GM11168 (cell line): ENCODE measurements around the gene MAP2.

Experiments used
- in situ Hi-C: fragments of 300-500 bp; cut with MboI; formaldehyde crosslinking; loops from one replicate; pipeline ENCODE4 v1.12.0; 2022; ENCODE audit warnings: low sequenced_read_pairs; ENCODE audit not compliant: unreplicated experiment

Gene MAP2, protein sequence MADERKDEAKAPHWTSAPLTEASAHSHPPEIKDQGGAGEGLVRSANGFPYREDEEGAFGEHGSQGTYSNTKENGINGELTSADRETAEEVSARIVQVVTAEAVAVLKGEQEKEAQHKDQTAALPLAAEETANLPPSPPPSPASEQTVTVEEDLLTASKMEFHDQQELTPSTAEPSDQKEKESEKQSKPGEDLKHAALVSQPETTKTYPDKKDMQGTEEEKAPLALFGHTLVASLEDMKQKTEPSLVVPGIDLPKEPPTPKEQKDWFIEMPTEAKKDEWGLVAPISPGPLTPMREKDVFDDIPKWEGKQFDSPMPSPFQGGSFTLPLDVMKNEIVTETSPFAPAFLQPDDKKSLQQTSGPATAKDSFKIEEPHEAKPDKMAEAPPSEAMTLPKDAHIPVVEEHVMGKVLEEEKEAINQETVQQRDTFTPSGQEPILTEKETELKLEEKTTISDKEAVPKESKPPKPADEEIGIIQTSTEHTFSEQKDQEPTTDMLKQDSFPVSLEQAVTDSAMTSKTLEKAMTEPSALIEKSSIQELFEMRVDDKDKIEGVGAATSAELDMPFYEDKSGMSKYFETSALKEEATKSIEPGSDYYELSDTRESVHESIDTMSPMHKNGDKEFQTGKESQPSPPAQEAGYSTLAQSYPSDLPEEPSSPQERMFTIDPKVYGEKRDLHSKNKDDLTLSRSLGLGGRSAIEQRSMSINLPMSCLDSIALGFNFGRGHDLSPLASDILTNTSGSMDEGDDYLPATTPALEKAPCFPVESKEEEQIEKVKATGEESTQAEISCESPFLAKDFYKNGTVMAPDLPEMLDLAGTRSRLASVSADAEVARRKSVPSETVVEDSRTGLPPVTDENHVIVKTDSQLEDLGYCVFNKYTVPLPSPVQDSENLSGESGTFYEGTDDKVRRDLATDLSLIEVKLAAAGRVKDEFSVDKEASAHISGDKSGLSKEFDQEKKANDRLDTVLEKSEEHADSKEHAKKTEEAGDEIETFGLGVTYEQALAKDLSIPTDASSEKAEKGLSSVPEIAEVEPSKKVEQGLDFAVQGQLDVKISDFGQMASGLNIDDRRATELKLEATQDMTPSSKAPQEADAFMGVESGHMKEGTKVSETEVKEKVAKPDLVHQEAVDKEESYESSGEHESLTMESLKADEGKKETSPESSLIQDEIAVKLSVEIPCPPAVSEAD (N-terminal part only)

DNA sequence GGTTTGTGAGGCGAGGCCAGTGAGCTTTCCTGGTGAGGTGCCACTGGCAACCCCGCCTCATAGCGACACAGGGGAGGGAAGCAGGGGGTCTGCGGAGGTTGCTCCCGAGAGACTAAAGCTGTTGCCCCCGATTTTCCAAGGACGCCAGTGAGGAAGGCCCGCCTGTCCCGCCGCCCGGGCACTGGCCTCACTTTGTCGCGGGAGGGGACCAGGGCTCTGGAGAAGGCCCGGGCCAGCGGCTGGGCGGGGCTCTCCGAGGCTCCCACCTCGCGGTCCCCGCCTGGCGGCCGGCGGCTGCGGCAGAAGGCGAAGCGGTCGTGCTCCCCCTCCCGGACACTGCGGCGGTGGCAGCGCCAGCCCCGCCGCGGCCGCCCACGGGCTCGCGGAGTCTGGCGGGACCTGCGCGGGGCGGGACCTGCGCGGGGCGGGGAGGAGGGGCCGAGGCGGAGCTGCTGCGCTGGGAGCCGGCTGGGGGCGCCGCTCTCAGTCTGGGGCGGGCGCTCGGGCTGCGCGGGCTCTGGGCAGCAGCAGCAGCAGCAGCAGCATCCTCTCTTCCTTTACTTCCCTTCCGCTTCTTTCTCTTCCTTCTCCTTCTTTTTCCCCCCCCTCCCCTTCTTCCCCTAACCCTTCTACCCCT lies at the start of gene MAP2:
TSS of gene MAP2 (plus strand) at position 486 of the 637 bp plus-strand sequence. CDS start 229,124 bp downstream, outside the sequence.
- in situ Hi-C loops: no loop called here

DNA sequence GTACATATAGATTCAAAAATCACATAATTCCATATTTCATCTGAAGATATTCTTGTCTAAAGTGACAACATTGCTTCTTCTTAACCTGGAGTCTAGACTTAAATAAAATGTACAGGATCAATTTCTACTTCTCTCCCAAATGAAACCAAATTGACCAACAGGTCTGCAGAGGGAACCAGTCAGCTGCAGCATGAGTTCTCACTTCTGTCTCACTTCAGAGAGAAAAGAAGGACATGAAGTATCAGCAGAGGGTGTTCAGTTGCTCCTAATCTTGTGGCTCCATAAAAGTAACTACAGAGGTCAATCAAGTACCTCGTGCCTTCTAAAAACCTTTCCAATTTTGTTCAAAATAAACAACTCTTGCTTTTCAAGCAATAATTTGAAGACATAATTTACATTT lies 47.2 kb upstream of the MAP2 start:
- in situ Hi-C loops: no loop called here

DNA sequence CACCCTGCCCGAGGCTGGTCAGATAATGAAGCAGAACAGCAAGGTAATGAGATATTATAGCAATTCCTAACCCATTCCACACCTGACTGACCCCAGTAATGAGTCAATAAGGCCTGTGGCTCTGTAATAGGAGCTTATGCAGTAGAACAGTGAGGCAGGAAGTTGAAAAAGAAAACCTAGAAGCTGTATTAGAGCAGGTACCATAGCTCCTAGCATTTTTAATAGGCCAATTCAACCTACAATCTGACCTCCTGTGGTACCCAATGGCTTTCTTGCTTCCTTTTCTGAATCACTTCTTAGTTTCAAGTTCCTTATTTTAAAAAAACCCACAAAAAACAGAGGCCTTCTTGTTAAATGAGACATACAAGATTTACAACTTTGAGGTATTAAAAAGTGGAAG lies 43.6 kb upstream of the MAP2 start:
- in situ Hi-C loops: no loop called here

DNA sequence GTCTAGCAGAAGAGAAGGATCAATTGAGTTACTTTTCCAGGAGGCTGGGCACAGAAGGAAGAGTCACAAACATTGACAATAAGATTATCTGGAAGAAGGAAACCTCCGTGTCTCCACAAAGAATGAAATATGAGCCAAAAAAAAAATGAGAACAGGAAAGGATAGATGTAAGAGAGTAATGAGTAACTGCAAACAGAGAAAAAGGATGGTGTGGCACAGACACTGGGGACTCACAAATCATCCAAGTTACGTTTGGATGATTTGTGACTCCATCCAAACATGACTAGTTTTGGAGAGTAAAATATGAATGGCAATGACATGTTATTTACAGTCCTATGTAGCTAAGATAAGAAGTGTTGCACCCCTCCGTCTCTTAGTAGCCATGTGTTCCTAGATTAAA lies 42.8 kb upstream of the MAP2 start:
- in situ Hi-C loops: no loop called here

DNA sequence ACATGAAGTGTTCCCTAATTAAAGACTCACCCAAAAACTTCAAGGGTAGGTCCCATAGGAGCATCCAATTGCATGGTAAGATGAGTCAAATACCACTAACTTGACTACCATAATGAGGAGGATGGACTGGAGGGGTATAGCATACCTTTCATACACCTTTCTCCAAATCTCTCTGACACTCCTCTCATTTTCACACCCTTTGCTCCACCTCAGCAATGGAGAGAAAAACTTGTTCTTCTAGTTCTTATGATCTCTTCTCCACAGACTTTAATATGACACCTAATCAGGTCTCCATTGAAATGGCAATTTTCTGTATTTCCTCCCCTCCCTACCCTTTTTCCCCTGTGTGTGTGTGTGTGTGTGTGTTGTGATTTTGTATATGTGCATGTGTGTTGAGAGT lies 41.1 kb upstream of the MAP2 start:
- in situ Hi-C loops: no loop called here

DNA sequence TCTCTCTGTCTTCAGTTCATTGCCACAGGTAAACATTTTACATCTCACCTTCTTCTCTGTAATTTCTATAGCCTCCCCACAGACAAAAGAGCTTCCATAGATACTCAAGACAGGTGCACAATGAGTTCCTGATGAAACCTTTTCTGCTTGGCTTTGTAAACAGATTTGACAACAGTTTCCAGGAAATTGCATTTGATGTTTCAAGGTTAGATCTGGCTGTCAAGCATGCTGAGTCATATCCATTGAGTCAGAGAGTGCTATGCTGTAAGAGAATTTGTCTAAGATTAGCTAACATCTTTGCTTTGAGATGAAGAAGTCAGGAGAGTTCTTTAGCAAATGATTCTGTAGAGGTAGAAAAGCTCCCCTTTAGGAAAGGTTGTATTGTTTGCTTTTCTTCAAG lies 40.6 kb upstream of the MAP2 start:
- in situ Hi-C loops: no loop called here

DNA sequence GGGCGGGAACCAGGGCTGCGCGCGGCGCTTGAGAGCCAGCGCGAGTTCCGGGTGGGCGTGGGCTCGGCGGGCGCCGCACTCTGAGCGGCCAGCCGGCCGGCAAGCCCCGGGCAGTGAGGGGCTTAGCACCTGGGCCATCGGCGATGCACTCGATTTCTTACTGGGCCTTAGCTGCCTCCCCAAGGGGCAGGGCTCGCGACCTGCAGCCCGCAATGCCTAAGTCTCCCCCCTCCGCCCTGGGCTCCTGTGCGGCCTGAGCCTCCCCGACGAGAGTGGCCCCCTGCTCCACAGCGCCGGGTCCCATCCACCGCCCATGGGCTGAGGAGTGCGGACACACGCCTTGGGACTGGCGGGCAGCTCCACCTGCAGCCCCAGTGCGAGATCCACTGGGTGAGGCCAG lies 36.5 kb upstream of the MAP2 start:
- in situ Hi-C loops: no loop called here

DNA sequence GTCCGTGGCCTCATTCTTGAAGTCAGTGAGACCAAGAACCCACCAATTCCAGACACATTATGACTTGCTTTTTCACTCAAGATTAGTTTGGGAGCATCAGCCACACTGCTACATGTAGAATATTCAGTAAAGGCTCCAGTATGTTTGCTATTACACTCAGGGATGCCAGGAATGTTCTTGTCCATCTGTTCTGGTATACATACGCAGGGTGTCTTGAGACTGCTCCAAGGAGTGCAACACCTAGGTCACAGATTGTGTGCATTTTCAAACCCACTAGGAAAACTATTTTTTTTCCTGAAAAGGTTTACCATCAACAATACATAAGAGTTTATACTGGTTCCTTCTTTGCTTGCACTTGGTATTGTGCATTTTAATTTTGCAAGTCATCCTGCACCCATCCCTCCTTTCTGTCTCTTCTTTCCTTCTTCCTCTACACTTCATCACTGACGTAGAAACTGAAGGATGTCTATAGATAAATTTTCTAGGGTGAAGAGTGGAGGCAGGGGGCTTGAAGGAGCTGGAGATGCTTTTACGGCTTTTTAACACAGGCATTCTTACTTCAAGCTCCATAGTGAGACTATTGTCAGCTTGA lies 35.3 kb upstream of the MAP2 start:
- in situ Hi-C loops: no loop called here

DNA sequence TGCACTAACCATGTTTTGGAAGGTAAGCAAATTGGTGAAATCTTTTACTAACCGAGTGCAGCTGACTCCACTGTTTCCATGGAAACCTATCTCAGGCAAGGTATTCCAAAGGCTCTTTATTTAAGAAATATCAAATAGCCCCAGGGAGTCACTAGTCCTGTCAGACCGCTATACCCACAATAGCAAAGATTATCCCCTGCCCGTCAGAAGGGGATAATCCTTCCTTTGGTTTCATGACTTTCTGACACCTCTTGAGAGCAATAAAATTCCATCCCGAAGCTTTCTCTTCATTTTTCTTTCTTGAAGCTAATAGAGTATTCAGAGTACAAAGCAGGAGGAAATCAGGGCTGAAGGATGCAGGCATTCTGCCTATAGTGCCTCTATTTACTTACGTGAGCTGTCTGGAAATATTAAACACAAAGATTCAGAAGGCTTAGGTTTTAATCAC lies 34.7 kb upstream of the MAP2 start:
- in situ Hi-C loops: no loop called here

DNA sequence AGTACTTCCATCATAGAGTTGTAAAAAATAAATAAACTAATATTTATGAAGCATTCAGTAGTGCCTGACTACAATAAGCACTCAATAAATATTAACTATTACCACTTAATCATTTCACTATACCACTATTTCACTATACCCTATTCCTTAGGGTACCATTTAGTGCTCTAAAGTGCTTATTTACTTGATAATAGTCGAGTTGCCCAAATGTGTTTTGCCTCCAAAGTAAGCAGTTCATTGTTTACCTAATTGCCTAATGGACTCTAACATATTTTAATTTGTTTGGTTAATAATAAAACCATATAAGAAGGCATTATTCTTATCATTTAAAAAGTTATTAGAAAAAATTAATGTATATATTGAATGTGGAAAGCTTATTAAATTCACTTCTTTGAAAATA lies 33.0 kb upstream of the MAP2 start:
- in situ Hi-C loops: no loop called here

DNA sequence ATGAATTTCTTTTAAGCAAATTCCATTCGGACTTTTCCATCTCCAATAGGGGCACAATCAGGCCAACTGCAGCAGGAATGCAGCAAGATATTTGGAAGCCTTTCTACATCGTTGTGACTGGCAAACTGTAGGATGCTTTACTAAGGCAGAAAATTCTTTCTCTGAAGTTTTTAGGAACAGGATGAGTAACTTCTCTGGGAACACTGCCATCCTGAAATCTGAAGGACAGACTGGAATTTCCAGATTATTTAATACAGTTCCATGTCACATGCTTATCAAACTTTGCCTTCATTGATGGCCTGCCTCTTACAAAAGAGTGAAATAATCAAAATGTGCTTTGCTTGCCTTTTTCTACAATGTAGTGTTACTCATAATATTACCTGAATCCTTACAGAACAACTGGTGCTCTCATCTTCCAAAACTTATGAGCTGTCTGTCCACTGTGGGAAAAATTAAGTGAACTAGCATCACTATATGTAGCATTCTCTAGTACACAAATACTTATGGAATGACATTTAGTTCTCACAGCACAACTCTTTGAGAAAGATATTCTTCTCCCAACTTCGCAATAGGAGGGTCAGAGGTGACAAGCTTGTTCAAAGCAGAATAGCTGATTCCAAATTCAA lies 32.0 kb upstream of the MAP2 start:
- in situ Hi-C loops: no loop called here

DNA sequence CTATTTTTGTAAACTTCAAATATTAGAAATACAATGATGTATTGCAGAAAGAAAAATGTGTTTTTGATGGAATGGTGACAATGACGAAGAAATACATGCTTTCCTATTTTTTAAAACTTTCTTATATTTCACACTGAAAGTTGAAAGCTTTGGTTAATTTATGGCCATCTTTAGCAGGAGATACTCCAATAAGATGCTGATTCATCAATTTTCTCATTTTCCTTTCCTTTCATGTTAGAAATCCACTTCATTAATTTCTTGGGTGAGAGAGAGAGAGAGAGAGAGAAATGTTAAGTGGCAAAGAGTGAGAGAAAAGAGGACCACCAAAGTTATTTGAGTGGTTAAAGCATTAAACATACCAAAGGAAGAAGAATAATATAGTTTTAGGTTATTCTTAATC lies 28.6 kb upstream of the MAP2 start:
- in situ Hi-C loops: no loop called here

DNA sequence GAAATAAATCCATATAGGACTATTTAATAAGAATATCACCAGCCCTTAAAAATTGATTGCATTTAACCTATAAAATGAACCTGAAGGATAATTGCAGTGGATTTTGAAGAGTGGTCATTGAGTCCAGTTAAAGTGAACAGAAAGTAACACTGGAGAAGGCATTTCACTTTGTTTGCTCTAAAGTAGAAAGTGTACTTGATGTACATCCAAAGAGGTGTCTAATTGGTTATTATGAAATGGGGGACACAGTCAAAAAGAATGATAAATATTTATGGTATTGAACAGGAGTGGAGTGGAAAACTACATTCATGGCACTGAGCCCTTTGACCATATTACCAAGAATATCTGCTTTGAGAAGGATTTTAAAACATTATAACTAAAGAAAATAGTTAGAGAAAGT lies 28.2 kb upstream of the MAP2 start:
- in situ Hi-C loops: no loop called here

DNA sequence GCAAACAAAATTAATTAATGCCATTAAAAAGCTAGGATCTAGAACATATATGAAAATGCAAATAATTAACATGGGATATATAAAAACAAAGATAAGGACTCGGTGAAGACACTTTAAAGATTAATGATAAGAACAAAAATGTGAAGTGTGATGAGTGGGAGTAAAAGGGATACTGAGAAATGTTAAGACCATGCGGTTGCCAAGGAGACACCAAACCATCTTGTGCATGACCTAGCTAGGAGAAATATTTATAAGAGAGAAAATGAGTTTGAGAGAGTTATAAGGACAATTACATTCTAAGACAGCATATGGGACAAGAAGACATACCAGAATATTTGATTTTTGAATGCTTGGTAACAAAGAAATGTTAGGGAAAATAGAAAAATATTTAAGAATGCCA lies 25.4 kb upstream of the MAP2 start:
- in situ Hi-C loops: no loop called here

DNA sequence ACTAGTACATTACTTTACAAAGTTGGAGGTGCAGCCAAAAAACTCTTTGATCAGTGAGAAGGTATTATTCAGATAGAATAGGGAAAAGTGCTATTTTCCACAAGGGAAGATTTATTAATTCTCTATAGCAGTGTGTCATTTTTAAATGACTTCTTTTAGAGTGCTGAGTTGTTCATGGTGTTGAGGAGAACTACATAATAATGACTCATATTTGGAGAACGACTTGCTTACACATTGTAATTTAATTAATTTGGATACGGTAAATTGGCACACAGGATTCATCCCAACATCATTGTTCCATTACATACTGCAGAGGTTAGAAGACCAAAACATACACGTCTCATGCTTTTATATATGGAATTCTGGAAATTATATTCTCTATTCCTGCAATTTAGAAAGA lies 22.1 kb upstream of the MAP2 start:
- in situ Hi-C loops: no loop called here

DNA sequence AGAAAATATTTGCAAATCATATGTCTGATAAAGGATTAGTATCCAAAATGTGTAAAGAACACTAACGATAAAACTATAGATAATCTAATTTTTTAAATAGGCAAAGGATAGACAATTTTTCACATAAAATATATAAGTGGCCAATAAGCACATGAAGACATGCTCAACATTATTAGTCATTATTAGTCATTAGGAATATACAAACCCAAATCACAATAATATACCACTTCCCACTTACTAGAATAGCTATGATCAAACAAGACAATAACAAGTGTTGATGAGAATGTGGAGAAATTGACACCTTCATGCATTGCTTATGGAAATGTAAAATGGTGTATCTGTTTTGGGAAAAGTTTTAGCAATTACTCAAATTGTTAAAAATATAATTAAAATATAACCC lies 12.6 kb upstream of the MAP2 start:
- in situ Hi-C loops: no loop called here

DNA sequence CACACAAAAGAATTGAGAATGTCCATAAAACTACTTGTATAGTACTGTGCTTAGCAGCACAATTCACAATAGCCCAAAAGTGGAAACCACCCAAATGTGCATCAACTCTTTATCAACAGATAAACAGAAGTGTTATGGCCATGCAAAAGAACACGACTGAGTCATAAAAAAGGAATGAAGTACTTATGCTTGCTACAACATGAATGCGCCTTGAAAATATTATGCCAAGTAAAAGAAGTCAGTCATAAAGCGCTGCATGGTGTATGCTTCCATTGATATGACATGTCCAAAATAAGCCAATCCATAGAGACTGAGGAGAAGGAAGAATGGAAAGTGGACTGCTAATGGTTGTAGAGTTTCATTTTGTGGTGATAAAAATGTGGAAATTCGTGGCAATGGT lies 12.1 kb upstream of the MAP2 start:
- in situ Hi-C loops: no loop called here

DNA sequence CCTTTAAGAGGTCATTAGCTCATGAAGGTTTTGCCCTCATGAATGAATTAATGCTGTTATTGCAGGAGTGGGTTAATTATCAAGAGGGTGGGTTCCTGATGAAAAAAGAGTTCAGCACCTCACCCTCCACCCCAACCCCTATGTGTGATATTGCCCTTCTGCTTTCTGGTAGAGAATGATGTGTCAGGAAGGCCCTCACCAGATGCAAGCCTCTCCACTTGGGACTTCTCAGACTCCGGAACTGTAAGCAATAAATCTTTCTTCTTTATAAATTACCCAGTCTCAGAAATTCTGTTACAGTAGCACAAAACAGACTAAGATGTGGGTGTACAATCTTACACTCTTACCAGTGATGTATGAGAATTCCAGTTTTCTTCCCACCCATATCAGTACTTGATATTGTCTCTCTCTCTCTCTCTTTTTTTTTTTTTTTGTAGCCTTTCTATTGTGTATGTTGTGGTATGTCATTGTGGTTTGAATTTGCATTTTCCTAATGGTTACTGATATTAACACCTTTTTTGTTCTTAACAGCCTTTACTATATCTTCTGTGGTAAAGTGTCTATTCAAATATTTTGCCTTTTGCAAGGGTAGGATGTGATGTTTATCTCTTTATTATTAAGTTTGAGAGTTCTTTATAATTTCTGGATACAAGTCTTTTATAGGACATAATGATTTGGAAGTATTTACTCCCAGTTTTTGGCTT lies 10.4 kb upstream of the MAP2 start:
- in situ Hi-C loops: no loop called here

DNA sequence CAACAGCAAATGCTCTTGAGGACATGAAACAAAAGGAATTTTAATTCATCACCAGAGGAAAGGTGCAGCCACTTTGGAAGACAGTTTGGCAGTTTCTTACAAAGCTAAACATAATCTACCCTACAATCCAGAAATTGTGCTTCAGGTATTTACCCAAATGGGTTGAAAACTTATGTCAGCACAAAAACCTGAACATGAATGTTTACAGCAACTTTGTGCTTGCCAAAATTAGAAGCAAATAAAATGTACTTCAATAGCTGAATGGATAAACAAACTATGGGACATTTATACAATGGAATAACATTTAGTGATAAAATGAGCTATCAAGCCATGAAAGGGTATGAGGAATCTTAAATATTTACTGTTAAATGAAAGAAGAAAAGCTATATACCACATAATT lies 6.9 kb upstream of the MAP2 start:
- in situ Hi-C loops: no loop called here
